GM10266 (cell line): ENCODE results near the gene FSTL4.

Experiments
- DNase-seq: peaks from one replicate; pipeline ENCODE4 v3.0.0; 2012; ENCODE audit errors: extremely low spot score
- CTCF ChIP-seq: IDR thresholded peaks from 2 replicates; pipeline ENCODE4 v1.5.1; 2012; ENCODE audit warnings: mild to moderate bottlenecking, low read depth; ENCODE audit not compliant: control insufficient read depth, insufficient read depth; ENCODE audit errors: missing control alignments

FSTL4 gene

DNA sequence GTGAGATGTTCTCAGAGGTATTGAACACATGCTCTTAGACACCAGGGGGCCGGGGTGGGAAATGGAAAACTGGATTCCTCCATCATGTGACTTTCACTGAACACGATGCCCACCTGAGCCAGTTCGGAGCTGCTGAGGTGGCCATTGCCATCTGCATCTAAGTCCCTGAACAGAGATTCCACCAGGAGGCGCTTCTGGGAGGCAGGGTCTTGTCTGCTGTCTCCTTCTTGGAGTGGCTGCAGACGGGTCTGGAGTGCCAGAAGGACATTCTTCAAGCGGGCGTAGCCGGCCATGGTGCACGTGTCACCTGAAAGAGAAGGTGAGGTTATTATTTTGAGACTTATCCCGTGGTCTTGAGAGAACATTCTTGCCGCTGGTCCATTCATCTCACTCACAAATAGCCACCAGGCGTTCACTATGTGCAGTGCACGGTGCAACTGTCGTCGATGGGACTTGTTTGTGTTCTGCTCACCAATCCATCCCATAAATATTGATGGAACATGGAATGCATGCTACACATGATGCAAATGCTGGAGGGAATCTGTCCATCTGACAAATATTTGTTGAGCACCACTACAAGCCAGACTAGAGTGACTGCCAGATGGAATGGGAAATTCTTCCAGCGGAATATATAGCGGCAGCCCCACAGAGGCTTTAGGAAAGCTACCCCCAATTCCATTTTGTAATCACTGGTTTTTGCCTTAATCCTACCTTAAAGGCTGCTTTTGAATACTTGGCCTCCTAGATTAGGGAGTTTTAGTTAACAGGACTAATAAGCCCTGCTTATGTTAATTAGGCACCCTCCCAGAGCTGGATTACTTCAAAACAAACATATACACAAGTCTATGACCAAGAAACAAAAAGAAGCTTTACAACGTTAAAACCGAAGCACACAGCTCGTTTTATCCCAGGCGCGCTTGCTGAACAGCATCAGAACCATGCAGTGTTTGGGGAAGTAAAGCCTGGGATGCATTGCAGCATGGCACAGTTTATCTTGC, 295.7 kb downstream of the FSTL4 start:
- TF ChIP-seq CTCF = peak; percentile 13
- DNase-seq = no peak

DNA sequence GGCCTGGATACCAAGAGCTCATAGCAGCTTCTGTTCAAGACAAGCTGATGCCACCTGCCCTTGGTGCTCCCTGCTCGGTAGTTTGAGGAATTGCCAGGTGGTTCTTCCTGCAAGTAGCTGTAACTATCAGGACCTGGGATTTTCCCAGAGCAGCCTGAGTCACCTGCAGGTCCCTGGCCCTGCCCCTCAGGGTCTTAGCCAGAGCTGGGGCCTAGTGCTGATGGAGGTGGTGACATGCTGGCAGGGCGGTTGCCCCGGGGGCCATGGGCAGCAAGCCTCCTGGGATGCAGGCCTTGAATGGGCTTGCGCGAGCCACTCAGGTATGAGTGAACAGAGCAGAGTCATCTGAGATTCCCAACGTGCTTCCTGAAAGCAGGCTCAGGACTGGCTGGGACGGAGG, 298.3 kb downstream of the FSTL4 start:
- no peak for DNase-seq
- TF ChIP-seq CTCF = no peak

GRCh38 chr5:133311176-133311575, 301.2 kb downstream of the FSTL4 start:
- DNase-seq = no peak
- no peak for TF ChIP-seq CTCF

DNA sequence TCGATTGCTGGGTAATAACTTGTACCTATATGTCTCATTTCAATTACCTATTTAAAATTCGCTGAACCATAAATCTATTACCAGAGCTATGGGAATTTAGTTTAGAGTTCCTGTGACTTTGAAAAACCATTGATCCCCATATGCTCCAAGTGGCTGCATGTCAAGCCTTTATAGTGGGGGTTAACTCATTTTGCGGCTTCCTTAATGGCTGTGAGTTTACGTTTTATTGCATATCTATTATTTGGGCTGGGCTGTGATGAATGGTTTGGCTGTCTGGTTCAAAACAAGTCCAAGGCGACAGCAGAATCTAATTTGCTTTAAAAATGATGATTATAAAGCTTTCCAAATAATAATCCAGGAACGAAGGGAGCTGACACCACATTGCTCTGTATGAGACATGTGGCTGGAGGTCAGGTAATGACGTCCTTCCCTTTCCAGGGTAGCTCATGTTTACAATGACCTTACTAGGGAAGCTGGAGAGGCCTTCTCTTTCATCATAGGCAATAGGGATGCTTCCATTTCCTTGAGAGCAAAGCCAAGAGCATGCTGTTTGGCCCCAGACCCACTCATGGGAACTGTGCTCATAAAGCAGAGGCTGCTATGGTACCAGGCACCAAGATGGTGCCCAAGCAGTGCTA, 302.2 kb downstream of the FSTL4 start:
- no peak for TF ChIP-seq CTCF
- DNase-seq = no peak

GRCh38 chr5:133309166-133309795, 303.1 kb downstream of the FSTL4 start:
- TF ChIP-seq CTCF = no peak
- no peak for DNase-seq

GRCh38 chr5:133307275-133307674, 305.1 kb downstream of the FSTL4 start:
- no peak for DNase-seq
- TF ChIP-seq CTCF = no peak
